CD4-positive, alpha-beta T cell (primary cell): ENCODE measurements around the gene CASZ1. TPM values are rescaled to one million over a fixed set of nuclear protein-coding genes. Genes with fewer than 3 reads are reported as not detected.

Experiments
- ATAC-seq: fragments of 200-7000 bp; cut with Tn5 transposase; one replicate; pipeline ENCODE4 v1.10.0; 2022; ENCODE audit warnings: mild to moderate bottlenecking; ENCODE audit not compliant: poor library complexity
- CTCF ChIA-PET: fragments of 350-600 bp; sonication (Branson Sonifier 250); formaldehyde crosslinking; loops from one replicate; lab custom pipeline; 2021; ENCODE audit warnings: antibody characterized with exemption, inconsistent platforms; lab: Charles Lee
- POLR2A ChIA-PET: fragments of 350-600 bp; sonication (Branson Sonifier 250); formaldehyde crosslinking; loops from one replicate; lab custom pipeline; 2021; ENCODE audit warnings: antibody characterized with exemption, inconsistent platforms; lab: Charles Lee
- DNase-seq, 14 experiments: peaks; one replicate each; pipeline ENCODE4 v3.0.0-alpha.2; 2013 to 2020; ENCODE audit warnings: mixed read lengths in 2 of 14
- H3K27ac ChIP-seq, 2 donors: one replicate each; pipeline versions ENCODE4 v1.5.1 to v1.7.0; 2013; ENCODE audit warnings: low read length in 2 of 2, low read depth in 1 of 2, mild to moderate bottlenecking in 1 of 2
- H3K27me3 ChIP-seq, 2 experiments: 1 replicate in 1 of 2; 2 replicates in 1 of 2; pipeline versions ENCODE4 v1.6.1 to v1.7.0; 2013; ENCODE audit warnings: low read length in 2 of 2, control low read depth in 1 of 2, mild to moderate bottlenecking in 1 of 2, moderate library complexity in 1 of 2; ENCODE audit not compliant: insufficient read depth in 2 of 2, control insufficient read depth in 1 of 2
- H3K36me3 ChIP-seq: one replicate; pipeline ENCODE4 v1.6.1; 2013; ENCODE audit warnings: low read length, control low read depth; ENCODE audit not compliant: insufficient read depth
- H3K4me1 ChIP-seq: one replicate; pipeline ENCODE4 v1.6.1; 2013; ENCODE audit warnings: low read length, control low read depth; ENCODE audit not compliant: insufficient read depth
- H3K4me3 ChIP-seq: one replicate; pipeline ENCODE4 v1.5.1; 2013; ENCODE audit warnings: mild to moderate bottlenecking, low read length, moderate library complexity
- H3K9me3 ChIP-seq, 2 experiments: 1 replicate in 1 of 2; 2 replicates in 1 of 2; pipeline versions ENCODE4 v1.6.1 to v1.7.0; 2013; ENCODE audit warnings: low read length in 2 of 2, mild to moderate bottlenecking in 2 of 2, control low read depth in 1 of 2, moderate library complexity in 1 of 2; ENCODE audit not compliant: control insufficient read depth in 1 of 2, insufficient read depth in 1 of 2
- H3K27ac Mint-ChIP-seq: one replicate; pipeline ENCODE4 v1.8.0; 2020; ENCODE audit warnings: mixed read lengths
- H3K27me3 Mint-ChIP-seq: one replicate; pipeline ENCODE4 v1.8.0; 2021; ENCODE audit warnings: mixed read lengths
- H3K36me3 Mint-ChIP-seq: one replicate; pipeline ENCODE4 v1.8.0; 2021; ENCODE audit warnings: low read depth, mixed read lengths
- H3K4me1 Mint-ChIP-seq: one replicate; pipeline ENCODE4 v1.8.0; 2021; ENCODE audit warnings: low read depth, mixed read lengths
- H3K4me3 Mint-ChIP-seq: one replicate; pipeline ENCODE4 v1.8.0; 2020; ENCODE audit warnings: mild to moderate bottlenecking, mixed read lengths
- H3K9me3 Mint-ChIP-seq: one replicate; pipeline ENCODE4 v1.8.0; 2020; ENCODE audit warnings: mixed read lengths
- intact Hi-C, 2 experiments: fragments of 100-400 bp; cut with DNase I in 1 of 2; cut with micrococcal nuclease in 1 of 2; formaldehyde crosslinking; loops; one replicate each; pipeline versions ENCODE4 v1.15.1 to v1.9.0; 2023 to 2025; cut with DNase I, micrococcal nuclease
- total RNA-seq, 174 experiments: library from RNA in 2 of 174; stranded (reverse) in 2 of 174; gene quantifications; one replicate each; pipeline ENCODE4 v1.2.3 and lab custom pipeline; 2021 to 2026
- TF ChIP-seq, protein P1 (sequence below): fragments of 200-600 bp; IDR thresholded peaks from one replicate; pipeline ENCODE4 v1.8.0; 2022; ENCODE audit warnings: antibody characterized with exemption, mild to moderate bottlenecking

Gene CASZ1
- total RNA-seq, 2 experiments from 2014 or later, result 21.8 to 22.8 TPM

DNA sequence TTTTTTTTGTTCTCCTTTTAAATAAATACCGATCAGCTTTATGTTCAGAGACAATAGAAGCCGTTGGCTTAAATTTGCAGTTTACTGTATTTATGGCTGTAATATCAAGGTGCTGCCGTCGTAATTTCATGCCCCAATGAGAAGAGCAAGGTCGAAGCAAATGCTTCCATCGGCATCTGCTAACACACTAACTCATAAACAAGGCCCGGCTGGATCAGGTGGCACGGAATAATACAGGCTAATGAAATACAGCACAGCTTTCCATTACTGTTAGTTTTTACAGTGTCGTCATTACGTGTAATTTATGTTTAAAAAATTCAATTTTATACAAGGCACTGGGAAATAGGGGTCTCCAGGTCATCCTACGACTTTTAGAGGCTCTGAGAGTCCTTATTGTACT, 202.7 kb downstream of the CASZ1 start:
- CTCF ChIA-PET, result no interaction called here
- peaks cover 12% of the 10 kb centered on the region for H3K36me3 Mint-ChIP-seq
- TF ChIP-seq, protein P1, sequence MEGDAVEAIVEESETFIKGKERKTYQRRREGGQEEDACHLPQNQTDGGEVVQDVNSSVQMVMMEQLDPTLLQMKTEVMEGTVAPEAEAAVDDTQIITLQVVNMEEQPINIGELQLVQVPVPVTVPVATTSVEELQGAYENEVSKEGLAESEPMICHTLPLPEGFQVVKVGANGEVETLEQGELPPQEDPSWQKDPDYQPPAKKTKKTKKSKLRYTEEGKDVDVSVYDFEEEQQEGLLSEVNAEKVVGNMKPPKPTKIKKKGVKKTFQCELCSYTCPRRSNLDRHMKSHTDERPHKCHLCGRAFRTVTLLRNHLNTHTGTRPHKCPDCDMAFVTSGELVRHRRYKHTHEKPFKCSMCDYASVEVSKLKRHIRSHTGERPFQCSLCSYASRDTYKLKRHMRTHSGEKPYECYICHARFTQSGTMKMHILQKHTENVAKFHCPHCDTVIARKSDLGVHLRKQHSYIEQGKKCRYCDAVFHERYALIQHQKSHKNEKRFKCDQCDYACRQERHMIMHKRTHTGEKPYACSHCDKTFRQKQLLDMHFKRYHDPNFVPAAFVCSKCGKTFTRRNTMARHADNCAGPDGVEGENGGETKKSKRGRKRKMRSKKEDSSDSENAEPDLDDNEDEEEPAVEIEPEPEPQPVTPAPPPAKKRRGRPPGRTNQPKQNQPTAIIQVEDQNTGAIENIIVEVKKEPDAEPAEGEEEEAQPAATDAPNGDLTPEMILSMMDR, result no peak
- H3K4me1 Mint-ChIP-seq, result no peaks in the 10 kb centered on the region
- H3K27ac ChIP-seq, result no peak overlapping the region
- H3K9me3 Mint-ChIP-seq, result no peaks in the 10 kb centered on the region
- no peaks in the 10 kb centered on the region for H3K27me3 ChIP-seq
- no peaks in the 10 kb centered on the region for H3K27me3 Mint-ChIP-seq
- no peak overlapping the region for H3K4me3 Mint-ChIP-seq
- POLR2A ChIA-PET, result no interaction called here
- no peaks in the 10 kb centered on the region for H3K36me3 ChIP-seq
- H3K9me3 ChIP-seq, result no peaks in the 10 kb centered on the region
- no peak for ATAC-seq
- H3K27ac Mint-ChIP-seq, result no peak overlapping the region
- DNase-seq, result no peak
- no peak overlapping the region for H3K4me3 ChIP-seq
- intact Hi-C loops, result no loop called here
- H3K4me1 ChIP-seq, result no peaks in the 10 kb centered on the region

DNA sequence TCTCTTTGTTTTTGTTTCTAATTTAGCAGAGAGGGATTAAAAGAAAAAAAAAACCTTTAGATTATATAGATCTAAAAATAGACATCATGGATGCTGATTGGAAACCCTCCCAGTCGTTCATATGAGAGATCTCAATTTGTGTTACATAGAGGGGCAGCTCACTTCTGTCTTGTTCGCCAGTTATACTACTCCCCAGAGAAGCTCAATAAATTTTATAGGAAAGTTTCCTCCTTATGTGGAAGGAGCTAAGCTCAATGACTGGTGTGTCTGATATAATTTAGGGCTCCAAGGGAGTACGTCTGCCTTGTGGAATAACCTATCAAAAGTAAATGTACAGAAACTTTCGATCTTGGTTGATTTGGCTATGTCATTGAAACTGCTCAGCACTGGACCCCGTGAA, 204.1 kb downstream of the CASZ1 start:
- no peak for DNase-seq
- no peaks in the 10 kb centered on the region for H3K27me3 Mint-ChIP-seq
- TF ChIP-seq, protein P1, result no peak
- no peaks in the 10 kb centered on the region for H3K4me1 ChIP-seq
- no peak overlapping the region for H3K27ac ChIP-seq
- no peaks in the 10 kb centered on the region for H3K27me3 ChIP-seq
- no peaks in the 10 kb centered on the region for H3K9me3 Mint-ChIP-seq
- CTCF ChIA-PET, result no interaction called here
- H3K36me3 Mint-ChIP-seq, result peaks cover 5% of the 10 kb centered on the region
- no peak overlapping the region for H3K27ac Mint-ChIP-seq
- H3K4me1 Mint-ChIP-seq, result no peaks in the 10 kb centered on the region
- no peaks in the 10 kb centered on the region for H3K9me3 ChIP-seq
- H3K4me3 ChIP-seq, result no peak overlapping the region
- no peak for ATAC-seq
- intact Hi-C loops, result no loop called here
- no peaks in the 10 kb centered on the region for H3K36me3 ChIP-seq
- H3K4me3 Mint-ChIP-seq, result no peak overlapping the region
- POLR2A ChIA-PET, result no interaction called here

DNA sequence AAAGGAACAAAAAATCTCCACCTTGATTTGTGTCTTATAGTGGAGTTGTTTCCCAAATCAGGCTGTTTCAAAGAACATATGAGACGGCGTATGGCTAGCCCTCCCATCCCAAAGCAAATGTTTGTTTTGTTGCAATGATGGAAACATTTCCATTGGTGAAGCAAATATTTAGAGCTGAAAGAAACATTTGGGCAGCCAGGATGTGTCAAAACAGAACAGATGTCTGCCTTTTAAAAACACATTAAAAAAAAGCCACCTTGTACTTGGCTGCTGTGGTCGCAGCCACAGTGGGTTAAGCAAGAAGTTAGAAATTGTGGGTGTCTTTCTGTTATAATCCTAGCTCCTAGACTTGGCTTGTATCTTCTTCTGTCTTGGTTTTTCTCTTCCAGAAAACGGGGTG, 205.4 kb downstream of the CASZ1 start:
- no peak overlapping the region for H3K4me3 ChIP-seq
- no peaks in the 10 kb centered on the region for H3K9me3 ChIP-seq
- Mint-ChIP-seq H3K9me3 (no peaks in the 10 kb centered on the region), H3K36me3 (peaks cover 3% of the 10 kb centered on the region), H3K27ac (no peak overlapping the region), H3K27me3 (no peaks in the 10 kb centered on the region), H3K4me3 (no peak overlapping the region), H3K4me1 (no peaks in the 10 kb centered on the region)
- no peaks in the 10 kb centered on the region for H3K27me3 ChIP-seq
- DNase-seq, result no peak
- no peak overlapping the region for H3K27ac ChIP-seq
- no peak for ATAC-seq
- ChIA-PET CTCF (no interaction called here), POLR2A (no interaction called here)
- no peaks in the 10 kb centered on the region for H3K36me3 ChIP-seq
- intact Hi-C loops, result no loop called here
- H3K4me1 ChIP-seq, result no peaks in the 10 kb centered on the region
- TF ChIP-seq, protein P1, result no peak
